HG02610 (cell line): ENCODE data around the gene DNAJC8.

Source experiments
- ATAC-seq: cut with Tn5 transposase; IDR thresholded peaks from one replicate; pipeline ENCODE4 v1.9.1; 2021; ENCODE audit warnings: mild to moderate bottlenecking, moderate library complexity; ENCODE audit not compliant: unreplicated experiment

The DNAJC8 gene

DNA sequence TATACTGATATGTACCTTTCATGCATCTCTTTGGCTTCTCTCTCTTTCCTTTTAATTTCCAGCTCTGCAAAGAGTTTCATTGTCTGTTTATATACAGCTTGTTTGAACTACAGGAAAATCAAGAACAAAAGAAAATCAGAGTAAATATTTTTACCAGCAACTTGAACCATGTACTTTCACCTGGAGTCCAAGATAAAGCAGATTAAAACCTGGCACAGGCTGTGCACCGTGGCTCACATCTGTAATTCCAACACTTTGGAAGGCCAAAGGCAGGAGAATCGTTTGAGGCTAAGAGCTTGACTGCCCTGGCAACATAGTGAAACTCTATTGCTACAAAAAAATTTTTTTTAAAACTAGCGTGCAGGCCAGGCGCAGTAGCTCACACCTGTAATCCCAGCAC lies 27.6 kb downstream of the DNAJC8 start:
- ATAC-seq: no peak

DNA sequence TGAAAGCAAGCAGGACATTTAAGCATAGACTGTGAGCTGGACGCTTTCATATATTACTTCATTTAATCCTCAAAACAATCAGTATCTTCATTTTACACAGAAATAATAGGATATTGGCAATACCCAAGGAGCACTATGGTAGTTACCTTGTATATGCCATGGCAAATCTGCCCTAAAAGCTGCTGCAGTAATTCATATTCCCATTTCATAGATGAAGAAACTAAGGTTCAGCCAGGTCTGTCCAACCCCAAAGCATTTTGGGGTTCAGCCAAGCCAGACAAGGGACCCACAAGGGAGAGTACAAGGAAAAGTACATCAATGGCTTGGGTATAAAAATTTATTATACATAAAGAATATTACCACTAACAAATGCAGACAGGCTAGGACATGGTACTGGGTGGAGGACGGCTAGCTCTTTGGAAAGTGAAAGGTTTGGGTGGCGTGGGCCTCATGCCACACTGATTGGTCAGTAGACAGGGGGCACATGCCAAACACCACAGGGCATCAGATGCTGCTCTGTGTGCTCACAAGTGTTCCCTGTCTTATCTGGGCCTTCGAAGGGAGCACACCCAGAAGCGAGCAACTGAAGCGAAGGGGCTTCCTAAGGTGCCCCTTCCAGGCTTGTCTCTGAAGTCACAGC lies 32.5 kb downstream of the DNAJC8 start:
- ATAC-seq: no peak

DNA sequence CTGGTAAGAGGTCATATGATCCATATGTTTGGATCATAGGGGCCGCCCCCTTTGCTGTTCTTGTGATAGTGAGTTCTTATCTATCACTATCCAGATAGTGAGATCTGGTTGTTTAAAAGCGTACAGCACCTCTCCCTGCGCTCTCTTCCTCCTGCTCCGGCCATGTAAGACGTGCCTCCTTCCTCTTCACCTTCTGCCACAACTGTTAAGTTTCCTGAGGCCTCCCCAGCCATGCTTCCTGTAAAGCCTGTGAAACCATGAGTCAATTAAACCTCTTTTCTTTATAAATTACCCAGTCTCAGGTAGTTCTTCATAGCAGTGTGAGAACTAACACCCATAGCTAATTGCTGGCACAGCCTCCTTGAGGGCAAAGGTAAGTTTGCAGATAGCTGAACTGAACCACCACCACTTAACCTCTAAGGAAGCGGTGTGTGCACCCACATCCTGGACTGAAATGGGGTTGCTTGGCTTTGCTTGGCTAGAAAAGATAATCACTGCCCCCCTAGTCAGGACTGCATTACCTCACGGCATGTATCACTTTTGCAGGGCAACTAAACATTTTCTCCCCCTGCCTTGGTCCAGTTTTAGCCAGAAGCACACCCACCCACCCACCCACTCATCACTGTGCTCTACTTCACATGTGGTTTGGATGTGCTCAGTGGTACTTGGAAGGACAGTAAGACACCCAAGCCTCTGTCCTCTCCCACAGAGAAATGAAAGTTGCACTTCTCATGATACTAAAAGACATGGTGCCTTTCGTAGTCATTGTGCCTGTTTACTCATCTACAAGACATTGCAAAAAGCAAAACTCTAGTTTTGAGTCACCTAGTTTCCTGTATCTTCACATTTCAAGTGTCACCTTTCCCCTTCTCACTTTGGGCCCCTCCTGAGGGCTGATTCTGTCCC lies 33.2 kb downstream of the DNAJC8 start:
- peak; percentile 82 for ATAC-seq

DNA sequence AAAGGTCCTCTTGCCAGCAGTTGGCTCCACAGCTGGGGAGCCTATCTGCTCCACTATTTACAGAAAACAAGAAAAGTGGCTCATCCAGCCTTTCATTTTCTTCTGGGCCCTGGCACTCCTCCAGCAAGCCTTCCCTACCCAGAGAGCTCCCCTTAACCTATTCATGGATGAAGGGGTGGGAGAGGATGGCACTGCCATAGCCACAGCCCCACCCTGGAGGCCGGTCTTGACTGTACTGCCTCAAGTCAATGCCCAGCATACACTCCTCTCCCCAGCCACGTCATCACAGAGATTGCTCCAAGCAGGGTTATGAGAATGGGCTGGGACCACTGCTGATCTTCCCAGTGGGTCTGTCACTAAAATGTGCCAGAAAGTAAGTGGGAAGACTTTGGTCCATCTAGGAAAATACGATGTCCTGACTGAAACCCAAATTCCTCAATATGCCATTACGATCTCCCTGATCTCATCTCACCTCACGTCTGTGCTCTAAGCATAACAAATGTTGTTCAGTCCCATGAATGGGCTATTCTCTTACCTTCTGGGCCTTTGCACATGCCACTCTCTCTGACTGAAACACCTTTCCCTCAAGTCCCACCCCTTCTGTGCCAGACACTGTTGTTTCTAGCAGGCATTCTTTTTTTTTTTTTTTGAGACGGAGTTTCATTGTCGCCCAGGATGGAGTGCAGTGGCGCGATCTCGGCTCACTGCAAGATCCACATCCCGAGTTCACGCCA lies 35.0 kb downstream of the DNAJC8 start:
- ATAC-seq: no peak

DNA sequence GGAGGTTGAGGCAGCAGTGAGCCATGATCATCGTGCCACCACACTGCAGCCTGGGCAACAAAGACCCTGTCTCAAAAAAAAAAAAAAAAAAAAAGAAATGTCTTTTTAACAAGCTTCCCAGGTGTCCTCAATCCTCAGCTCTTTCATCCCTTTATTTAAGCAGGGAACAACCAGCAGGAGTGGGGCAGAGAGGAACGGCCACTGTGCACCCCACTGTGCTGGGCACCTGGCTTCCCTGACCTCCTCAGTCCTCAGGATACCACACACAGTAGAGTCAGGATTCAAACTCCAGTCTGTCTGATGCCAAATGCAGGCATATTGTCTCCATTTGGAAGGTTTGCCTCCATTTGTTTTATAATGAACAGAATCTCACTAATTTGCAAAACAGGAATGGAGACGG lies 36.5 kb downstream of the DNAJC8 start:
- no peak for ATAC-seq

DNA sequence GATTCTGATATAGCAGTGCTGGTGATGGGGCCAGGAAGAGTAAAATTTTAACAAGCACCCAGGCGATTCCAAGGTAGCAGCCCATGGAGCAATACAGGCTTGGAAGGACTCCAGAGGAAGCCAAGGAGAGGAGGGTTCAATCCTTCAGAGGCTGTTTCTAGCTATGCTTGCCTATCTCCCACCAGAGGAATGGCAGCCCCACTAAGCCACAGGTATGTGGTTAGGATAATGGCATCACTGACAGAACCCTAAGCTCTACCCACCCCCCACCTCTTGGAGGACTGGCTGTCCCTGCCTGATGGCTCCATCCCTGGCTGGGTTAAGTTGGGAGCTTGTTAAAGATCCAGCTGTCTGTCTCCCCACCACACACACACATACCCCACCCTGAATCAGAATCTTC lies 37.0 kb downstream of the DNAJC8 start:
- ATAC-seq: no peak

DNA sequence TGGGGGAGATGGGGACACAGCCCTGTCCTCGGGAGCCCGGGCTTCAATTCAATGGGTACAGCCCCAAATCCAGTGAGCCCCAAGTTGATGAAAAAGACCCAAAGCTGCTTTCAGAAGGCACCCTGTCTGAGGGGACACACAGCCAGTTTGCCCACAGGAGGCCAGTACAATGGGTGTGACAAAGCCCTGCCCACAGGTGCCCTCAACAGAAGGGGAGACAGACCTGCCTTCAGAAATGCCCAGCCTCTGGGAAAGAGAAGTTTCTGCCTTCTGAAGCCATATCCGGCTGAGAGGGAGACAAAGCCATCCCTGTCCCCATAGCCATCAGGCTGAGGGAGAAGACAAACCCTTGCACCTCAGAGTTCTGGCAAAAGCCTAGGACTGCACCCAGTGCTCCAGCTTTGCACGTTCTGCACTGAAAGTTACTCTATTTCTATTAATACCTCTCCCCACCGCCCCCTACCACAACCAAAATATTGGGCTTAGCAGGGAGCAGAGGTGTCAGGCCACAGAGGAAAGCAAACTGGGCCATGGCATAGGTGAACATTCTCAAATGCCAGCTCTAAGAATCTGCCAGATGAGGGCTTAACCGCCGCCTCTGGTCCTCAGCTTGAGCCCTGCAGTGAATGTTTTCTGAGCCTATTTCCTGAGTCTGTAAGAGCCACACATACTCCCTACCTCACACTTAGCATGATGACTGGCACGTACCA lies 38.3 kb downstream of the DNAJC8 start:
- no peak for ATAC-seq

DNA sequence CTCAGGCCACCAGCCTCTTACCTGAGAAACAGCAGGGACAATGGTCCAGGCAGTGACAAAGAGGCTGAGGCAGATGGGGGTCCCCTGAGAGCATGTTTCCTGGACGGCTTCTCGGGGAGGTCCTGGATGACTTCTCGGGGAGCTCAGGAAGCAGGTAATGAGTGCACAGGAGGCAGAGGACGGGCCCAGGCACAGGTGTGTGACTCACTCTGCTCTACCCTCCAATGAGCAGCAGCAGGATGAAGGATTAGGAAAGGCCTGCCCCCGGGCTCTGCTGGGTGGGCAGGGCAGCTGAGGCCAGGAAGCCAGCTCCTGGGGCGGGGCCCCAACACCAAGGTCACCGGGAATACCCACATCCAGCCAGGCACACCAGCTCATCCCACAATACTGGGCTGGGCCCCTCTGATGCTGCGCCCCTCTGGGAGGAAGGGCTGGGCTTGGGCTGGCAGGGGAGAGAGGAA lies 39.1 kb downstream of the DNAJC8 start:
- ATAC-seq: no peak

DNA sequence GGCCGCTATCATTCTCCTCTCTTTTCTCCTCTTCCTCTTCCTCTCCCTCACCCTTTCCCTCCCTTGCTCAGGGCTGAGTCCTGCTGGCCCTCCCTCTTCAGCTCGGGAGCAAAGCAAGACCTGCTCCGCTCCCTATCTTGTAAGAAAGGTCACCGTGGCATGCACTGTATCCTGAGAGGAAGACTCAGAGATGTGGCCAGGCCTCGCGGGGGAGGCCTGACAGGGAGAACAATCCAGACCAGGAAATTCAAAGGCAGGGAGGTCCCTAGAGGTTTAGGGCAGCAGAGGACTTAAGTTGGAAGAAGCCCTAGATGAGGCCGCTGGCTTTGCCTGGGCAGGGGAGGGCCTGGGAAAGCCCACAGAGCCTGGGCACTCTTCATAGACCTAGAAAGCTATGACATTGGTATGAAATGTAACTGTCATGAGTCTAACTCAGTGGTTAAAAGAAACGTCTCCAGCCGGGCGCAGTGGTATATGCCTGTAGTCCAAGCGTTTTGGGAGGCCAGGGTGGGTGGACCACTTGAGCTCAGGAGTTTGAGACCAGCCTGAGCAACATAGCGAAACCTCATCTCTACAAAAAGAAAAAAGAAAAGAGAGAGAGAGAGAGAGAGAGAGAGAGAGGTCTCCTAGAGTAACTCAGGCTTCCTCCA lies 41.7 kb downstream of the DNAJC8 start:
- no peak for ATAC-seq

DNA sequence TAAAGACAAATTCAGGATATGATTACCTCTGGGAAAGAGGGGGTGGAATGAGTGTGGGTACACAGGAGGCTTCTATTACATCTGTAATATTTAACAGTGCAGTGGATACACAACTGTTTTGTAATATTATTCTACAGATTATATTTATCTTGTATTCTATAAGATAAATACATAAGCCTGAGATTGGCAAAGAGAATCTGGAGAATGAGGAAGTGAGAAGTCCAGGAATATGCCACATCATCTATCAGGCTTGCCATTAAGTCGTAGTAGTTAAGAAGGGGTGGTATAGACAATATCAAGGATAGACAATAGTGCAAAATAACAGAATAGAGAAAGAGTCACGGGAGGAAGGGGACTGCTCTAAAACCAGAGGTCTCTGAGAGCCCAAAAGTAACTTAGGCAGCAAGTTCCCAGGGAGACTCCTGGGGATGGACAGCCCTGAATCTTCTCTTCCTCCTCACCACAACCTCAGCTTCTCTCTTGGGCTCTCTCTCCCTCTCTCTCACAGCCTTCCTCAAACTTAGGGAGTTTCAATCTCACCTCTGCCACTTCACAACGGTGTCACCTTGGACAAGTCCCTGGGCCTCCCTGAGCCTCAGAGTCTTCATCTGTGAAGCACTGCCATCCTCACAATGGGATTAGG lies 42.4 kb downstream of the DNAJC8 start:
- ATAC-seq: no peak

DNA sequence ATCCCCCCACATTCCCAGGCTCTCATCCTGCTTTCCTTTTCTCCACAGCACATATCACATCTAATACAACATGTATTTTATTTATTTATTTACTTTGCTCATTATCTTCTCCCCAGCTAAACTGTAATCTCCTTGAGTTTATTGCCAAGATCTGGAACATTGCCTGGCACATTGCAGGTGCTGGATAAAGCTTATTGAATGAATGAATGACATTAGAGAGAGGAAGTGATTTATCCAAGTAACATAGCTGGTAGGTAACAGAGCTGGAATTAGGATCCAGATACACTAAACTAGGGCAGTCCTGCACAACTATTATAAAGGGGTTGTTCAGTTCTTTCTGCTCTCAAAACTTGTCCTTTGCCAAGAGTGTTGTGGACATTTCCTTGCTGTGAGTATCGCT lies 47.8 kb downstream of the DNAJC8 start:
- ATAC-seq: no peak

DNA sequence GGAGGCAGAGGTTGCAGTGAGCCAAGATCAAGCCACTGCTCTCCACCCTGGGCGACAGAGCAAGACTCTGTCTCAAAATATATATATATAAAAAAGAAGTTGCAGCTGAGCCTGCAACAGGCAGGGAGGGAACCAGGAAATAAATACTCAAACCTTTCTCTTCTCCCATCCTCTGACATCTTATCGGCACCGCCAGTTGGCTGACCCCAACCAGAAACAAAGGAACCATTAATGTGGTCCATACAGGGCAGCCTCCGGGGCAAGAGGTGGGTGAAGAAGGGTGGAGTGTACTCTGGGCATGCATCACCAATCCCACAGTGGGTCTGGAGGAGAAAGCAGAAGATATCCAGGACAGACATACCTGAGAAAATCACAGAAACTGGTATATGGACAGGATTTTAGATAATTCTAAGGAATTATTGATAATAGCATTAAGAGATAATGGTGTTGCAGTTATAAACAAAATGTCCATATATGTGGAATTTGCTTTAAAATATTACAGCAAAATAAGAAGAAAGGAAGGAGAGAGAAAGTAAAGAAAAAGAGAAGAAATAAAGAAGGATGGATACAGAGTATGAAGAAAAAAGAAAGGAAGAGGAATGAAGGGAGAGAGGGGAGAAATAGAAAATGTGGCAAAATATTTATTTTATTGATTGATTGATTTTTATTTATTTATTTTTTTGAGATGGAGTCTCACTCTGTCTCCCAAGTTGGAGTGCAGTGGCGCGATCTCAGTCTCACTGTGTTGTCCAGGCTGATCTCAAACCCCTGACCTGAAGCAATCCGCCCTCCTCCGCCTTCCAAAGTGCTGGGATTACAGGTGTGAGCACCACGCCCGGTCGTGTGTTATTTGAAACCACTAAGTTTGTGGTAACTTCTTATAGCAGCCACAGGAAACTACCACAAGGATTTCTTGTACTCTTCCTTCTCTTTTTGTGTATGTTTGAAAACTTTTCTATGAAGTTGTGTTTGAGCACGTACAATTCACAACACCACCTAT lies 52.2 kb downstream of the DNAJC8 start:
- no peak for ATAC-seq

DNA sequence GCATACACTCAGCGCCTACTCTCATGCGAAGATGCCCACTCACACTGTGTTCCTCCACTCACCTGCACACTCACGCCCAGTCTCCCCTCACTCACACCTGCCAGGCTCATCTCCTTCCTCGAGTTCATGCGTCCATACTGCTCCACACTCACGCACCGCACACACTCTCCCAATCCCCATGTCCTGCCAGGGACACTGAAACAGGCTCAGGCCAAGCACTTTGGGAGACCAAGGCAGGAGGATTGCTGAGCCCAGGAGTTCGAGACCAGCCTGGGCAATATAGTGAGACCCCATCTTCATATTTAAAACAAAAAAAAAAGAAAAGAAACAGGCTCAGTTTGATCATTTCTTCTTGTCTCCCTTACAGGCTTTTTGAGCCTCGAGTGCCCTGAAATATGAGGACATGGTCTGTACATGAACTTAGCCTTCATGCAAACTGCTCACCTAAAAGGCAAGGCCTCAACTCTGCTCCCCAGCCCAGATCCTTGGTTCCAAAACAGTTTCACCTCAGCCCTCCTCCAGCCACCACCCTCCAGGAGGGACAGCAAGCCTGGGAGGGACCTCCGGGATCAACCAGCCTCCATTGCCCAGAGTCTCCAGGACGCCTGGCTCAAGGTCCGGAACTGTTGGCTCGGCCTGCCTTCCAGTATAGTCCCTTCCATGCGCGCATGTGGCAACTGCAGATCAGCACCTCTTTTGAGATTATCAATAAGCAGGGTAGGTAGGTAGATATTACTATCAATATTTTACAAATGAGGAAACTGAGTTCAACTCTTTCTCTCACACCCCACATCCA lies 53.9 kb downstream of the DNAJC8 start:
- no peak for ATAC-seq

DNA sequence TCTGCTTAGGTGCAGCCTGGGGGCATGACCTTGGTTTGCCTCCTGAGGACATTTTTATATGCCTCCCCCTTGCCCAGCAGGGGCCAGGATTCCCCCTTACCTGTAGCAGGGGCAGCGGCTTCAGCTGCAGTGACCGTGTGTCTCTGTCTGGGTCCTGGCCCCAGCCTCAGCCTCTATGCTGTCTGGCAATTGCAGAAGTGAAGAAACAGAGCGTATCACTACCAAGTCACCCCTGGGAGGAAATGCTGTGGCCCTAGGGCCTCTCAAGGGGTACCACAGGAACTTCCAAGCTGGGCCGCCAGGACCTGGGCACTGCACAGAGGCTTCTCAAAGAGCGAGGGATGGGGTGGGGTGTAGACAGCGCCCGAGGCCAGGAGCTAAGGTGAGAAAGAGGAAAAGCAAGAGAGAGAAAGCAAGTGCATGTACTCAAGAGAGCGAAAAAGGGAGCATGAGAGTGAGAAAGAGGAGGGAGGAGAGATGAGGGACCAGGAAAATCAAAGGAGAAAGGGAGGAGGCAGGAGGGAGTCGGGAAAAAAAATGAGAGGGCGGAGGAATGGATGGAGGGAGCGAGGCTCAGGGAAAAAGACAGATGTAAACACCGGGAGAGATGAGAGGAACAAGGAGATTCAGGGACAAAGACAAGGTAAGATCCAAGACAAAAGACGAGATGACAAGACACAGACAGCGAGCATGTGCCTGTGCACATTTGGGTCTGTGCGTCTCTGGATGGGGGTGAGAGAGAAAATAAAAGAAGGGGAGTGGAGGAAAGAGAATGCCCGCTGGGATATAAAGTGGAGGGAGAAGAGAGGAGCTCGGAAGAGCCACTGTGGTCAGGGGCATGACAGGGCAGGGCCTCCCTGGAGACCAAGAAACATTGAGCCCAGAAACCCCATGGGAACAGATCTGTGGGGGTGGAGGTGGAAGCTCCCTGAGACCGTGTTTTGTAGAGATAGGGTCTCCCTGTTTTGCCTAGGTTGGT lies 56.0 kb downstream of the DNAJC8 start, which contains the start of gene PTAFR:
Gene PTAFR (minus strand): TSS at position 199 of the 979 bp plus-strand sequence. CDS start 25,669 bp downstream, outside the sequence.
- no peak for ATAC-seq

DNA sequence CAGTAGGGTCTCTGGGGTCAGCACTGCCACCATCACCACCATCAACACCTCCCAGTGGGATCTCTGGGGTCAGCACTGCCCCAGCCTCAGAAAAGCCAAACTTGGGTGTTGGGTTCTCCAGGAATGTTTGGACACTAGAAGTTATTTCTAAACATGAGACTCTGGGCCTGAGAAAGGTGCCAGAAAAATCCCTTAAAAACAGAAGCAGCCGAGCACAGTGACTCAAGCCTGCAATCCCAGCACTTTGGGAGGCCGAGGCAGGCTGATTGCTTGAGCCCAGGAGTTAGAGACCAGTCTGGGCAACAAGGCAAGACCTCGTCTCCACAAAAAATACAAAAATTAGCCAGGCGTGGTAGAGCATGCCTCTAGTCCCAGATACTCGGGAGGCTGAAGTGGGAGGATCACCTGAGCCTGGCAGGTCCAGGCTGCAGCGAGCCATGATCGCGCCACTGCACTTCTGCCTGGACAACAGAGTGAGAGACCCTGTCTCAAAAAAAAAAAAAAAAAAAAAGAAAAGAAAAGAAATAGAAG lies 56.8 kb downstream of the DNAJC8 start:
- ATAC-seq: no peak

DNA sequence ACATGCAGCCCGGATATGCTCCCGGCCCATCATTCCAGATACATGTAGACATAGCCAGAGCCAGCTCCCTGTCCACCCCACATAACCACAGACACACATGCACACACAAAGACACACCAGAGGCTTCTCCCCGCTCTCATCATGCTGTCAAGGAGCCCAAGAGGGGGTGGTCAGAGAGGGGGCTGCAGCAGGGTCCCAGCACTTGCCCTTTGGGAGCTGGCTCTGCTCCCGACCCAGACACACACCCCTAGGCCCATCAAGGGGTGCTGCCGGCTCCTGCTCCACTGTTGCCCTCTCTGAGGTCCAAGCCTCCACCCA lies 58.9 kb downstream of the DNAJC8 start:
- ATAC-seq: no peak
